DND-41 (cell line): ENCODE data around the gene CCR4.
"Not testable (repeated sequence)": the region's sequence is repeated elsewhere in the genome, so short reads cannot be mapped to it uniquely, and the experiment has no call there.

ENCODE experiments used
- ATAC-seq: fragments of 200-7000 bp; cut with Tn5 transposase; 3 replicates; pipeline ENCODE4 v1.9.1; 2021; ENCODE audit warnings: low read depth; ENCODE audit not compliant: insufficient read depth
- DNase-seq: peaks from one replicate; pipeline ENCODE4 v3.0.0-alpha.2; 2020
- H2AFZ ChIP-seq: 2 replicates; pipeline ENCODE4 v1.6.0; 2012; ENCODE audit warnings: low read depth, low read length
- H3K27ac ChIP-seq: 2 replicates; pipeline ENCODE4 v1.5.1; 2012; ENCODE audit warnings: low read length, inconsistent platforms
- H3K27me3 ChIP-seq: fragments of 200-600 bp; sonication (generic); 2 replicates; pipeline ENCODE4 v1.6.0; 2012; ENCODE audit warnings: low read length, mild to moderate bottlenecking, inconsistent platforms; ENCODE audit not compliant: insufficient read depth, poor library complexity
- H3K36me3 ChIP-seq: 2 replicates; pipeline ENCODE4 v1.5.1; 2012; ENCODE audit warnings: low read length, inconsistent platforms; ENCODE audit not compliant: insufficient read depth
- H3K4me1 ChIP-seq: 2 replicates; pipeline ENCODE4 v1.5.1; 2012; ENCODE audit warnings: mild to moderate bottlenecking, low read length; ENCODE audit not compliant: insufficient read depth
- H3K4me2 ChIP-seq: 2 replicates; pipeline ENCODE4 v1.6.0; 2012; ENCODE audit warnings: mild to moderate bottlenecking, moderate library complexity, low read length, inconsistent platforms; ENCODE audit not compliant: insufficient read depth
- H3K4me3 ChIP-seq, 2 experiments: fragments of 200-600 bp in 1 of 2; shearing (Covaris generic) in 1 of 2; 2 replicates each; pipeline ENCODE4 v1.5.1; 2012 to 2016; ENCODE audit warnings: inconsistent platforms in 2 of 2, low read length in 2 of 2, mild to moderate bottlenecking in 2 of 2, low read depth in 1 of 2, moderate library complexity in 1 of 2
- H3K79me2 ChIP-seq: 2 replicates; pipeline ENCODE4 v1.6.0; 2012; ENCODE audit warnings: low read length, inconsistent platforms; ENCODE audit not compliant: insufficient read depth
- H3K9ac ChIP-seq: 2 replicates; pipeline ENCODE4 v1.6.0; 2012; ENCODE audit warnings: low read depth, mild to moderate bottlenecking, inconsistent platforms, low read length, moderate library complexity
- H3K9me3 ChIP-seq: 2 replicates; pipeline ENCODE4 v1.5.1; 2012; ENCODE audit warnings: low read length, moderate library complexity, mild to moderate bottlenecking, inconsistent platforms; ENCODE audit not compliant: insufficient read depth, severe bottlenecking
- H4K20me1 ChIP-seq: 2 replicates; pipeline ENCODE4 v1.6.0; 2012; ENCODE audit warnings: low read length; ENCODE audit not compliant: insufficient read depth
- EZH2 ChIP-seq: IDR thresholded peaks from 3 replicates; pipeline ENCODE4 v1.6.1; 2012; ENCODE audit warnings: borderline replicate concordance, low read depth, mild to moderate bottlenecking, moderate library complexity, low read length, inconsistent platforms; ENCODE audit not compliant: severe bottlenecking
- TF ChIP-seq, protein P1 (sequence below): IDR thresholded peaks from 2 replicates; pipeline ENCODE4 v1.5.1; 2012; ENCODE audit warnings: borderline replicate concordance, low read length, moderate library complexity, mild to moderate bottlenecking; ENCODE audit not compliant: poor library complexity, severe bottlenecking; ENCODE audit errors: extremely low read depth

CCR4 gene

DNA sequence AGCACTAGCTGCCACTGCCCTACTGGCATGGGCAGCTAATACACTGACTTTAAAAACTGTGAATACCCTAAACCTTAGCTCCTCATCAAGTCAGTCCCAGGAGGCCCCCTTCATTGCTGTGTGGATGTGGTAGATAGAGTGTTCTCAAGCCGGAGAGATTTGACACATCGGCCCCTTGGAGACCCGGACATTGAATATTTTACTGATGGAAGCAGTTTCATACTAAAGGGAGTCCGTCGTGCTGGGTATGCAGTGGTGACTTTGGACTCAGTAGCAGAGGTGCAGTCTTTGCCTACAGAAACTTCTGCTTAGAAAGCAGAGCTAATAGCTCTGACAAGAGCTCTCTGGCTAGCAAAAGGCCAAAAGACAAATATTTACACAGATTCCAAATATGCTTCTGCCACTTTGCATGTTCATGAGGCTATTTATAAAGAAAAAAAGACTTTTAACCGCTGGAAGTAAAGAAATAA lies 17.5 kb downstream of the CCR4 start:
- DNase-seq (no peak), ATAC-seq (no peak)
- Histone ChIP-seq H3K9me3 (peaks cover 14% of the 10 kb centered on the region), H3K27ac (no peak overlapping the region), H3K4me1 (no peaks in the 10 kb centered on the region), H3K27me3 (no peaks in the 10 kb centered on the region), H3K4me3 (no peak overlapping the region), H4K20me1 (no peaks in the 10 kb centered on the region), H3K9ac (no peak overlapping the region), H3K36me3 (no peaks in the 10 kb centered on the region), H3K4me2 (no peak overlapping the region), H3K79me2 (no peaks in the 10 kb centered on the region), H2AFZ (no peak overlapping the region)
- TF ChIP-seq, protein P1, sequence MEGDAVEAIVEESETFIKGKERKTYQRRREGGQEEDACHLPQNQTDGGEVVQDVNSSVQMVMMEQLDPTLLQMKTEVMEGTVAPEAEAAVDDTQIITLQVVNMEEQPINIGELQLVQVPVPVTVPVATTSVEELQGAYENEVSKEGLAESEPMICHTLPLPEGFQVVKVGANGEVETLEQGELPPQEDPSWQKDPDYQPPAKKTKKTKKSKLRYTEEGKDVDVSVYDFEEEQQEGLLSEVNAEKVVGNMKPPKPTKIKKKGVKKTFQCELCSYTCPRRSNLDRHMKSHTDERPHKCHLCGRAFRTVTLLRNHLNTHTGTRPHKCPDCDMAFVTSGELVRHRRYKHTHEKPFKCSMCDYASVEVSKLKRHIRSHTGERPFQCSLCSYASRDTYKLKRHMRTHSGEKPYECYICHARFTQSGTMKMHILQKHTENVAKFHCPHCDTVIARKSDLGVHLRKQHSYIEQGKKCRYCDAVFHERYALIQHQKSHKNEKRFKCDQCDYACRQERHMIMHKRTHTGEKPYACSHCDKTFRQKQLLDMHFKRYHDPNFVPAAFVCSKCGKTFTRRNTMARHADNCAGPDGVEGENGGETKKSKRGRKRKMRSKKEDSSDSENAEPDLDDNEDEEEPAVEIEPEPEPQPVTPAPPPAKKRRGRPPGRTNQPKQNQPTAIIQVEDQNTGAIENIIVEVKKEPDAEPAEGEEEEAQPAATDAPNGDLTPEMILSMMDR, result no peak
- TF ChIP-seq EZH2, result no peak

DNA sequence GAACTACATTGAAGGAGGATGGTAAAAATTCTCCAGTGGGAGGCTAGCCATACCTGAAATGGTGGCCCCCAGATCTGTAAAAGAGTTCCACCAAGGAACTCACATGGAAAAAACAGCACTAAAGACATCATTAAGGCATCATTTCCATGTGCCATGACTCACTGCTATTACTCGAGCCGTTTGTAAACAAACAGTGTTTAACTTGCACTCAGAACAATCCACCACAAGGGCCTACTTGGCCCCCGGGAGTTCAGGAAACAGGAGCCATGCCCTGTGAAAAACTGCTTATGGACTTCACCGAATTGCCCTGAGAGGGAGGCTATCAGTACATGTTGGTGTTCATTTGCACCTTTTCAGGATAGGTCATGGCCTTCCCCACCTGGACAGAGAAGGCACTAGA lies 18.2 kb downstream of the CCR4 start:
- no peaks in the 10 kb centered on the region for H3K27me3 ChIP-seq
- H3K79me2 ChIP-seq, result no peaks in the 10 kb centered on the region
- no peak overlapping the region for H3K9ac ChIP-seq
- H2AFZ ChIP-seq, result no peak overlapping the region
- ATAC-seq (no peak), DNase-seq (no peak)
- no peaks in the 10 kb centered on the region for H3K36me3 ChIP-seq
- peaks cover 13% of the 10 kb centered on the region for H3K9me3 ChIP-seq
- TF ChIP-seq, protein P1, result no peak
- TF ChIP-seq EZH2, result no peak
- H3K4me3 ChIP-seq, result no peak overlapping the region
- no peak overlapping the region for H3K27ac ChIP-seq
- no peaks in the 10 kb centered on the region for H4K20me1 ChIP-seq
- no peaks in the 10 kb centered on the region for H3K4me1 ChIP-seq
- H3K4me2 ChIP-seq, result no peak overlapping the region

DNA sequence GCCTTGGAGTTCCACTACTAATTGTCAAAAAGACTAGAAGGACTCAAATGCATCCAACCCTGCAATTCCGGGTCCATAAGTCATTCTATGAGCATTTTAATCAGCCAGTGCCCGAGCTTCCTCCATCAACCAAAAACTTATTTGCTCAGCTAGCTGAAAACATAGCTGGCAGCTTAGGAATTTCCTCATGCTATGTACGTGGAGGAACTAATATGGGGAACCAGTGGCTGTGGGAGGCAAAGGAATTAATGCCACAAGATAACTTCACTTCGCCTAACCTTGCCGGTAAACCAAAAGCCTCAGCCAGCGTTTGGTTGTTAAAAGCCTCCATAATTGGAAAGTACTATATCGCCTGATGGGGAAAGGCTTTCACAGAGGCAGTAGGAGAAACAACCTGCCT lies 19.8 kb downstream of the CCR4 start:
- not testable (repeated sequence) for H3K4me1 ChIP-seq, H2AFZ ChIP-seq, H3K9me3 ChIP-seq, H3K27me3 ChIP-seq, H3K27ac ChIP-seq, H3K36me3 ChIP-seq, DNase-seq, H4K20me1 ChIP-seq, H3K4me3 ChIP-seq, ATAC-seq, H3K4me2 ChIP-seq, H3K79me2 ChIP-seq, H3K9ac ChIP-seq

DNA sequence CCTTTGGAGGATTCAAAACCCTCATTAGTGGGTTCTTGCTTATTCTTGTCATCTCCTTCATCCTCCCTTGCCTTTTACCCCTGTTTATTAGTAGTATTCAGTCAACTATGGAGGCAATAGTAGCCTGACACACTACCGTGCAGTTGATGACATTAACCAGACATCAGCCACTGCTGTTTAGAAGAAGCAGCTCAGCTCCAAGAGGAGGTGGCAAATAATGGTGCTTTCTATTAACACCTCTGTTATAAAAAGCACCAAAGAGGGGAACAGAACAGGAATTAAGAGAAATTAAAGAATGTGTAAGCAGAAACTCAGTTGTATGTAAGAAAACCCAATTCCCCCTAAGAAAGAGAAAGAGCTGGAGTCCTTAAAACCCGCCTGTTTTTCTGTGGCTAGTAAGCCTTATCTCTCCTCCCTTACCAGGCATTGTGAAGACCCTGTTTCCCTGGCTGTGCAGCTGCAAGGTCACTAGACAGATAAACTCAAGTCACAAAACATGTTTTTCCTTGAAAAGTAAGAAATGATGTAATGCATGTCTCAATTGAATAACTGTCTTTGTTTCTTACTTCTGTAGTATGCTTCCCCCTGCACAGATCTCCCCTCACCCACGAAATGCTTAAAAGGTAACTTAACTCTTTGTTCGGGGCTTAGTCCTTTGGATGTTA lies 21.2 kb downstream of the CCR4 start:
- ATAC-seq (no peak), DNase-seq (no peak)
- no peaks in the 10 kb centered on the region for H3K9me3 ChIP-seq
- no peaks in the 10 kb centered on the region for H4K20me1 ChIP-seq
- H3K9ac ChIP-seq, result no peak overlapping the region
- no peaks in the 10 kb centered on the region for H3K79me2 ChIP-seq
- H3K27me3 ChIP-seq, result no peaks in the 10 kb centered on the region
- no peak overlapping the region for H3K4me2 ChIP-seq
- H3K27ac ChIP-seq, result no peak overlapping the region
- no peaks in the 10 kb centered on the region for H3K4me1 ChIP-seq
- H3K4me3 ChIP-seq, result no peak overlapping the region
- no peaks in the 10 kb centered on the region for H3K36me3 ChIP-seq
- H2AFZ ChIP-seq, result no peak overlapping the region
- TF ChIP-seq EZH2, result no peak
- TF ChIP-seq, protein P1, result no peak
